ENCODE measurements around the gene FBXL16.

- TF ChIP-seq CTCF (IDR thresholded peaks at IDR 0.05), result peak in 3 of 6 experiments; percentile 8 to 35 (median 12)
- TF ChIP-seq POLR2A (IDR thresholded peaks at IDR 0.05), result peak in 2 of 4 donors; percentile 73 to 77
- TF ChIP-seq POLR2AphosphoS5 (IDR thresholded peaks at IDR 0.05), result peak; percentile 79 to 80
Observed at GRCh38 chr16:648781-649589, 56.6 kb downstream of the FBXL16 start, which contains the start of gene WDR90.

All from upper lobe of left lung (tissue), 4 donors.